T-helper 1 cell treated with Interleukin-12 subunit alpha and Interleukin-12 subunit beta and Interleukin-4 antibody, amounts not matched to agents 30 ng/mL and 1 ng/mL, for 36 hours (primary cell): ENCODE data around the gene TAAR9. TPM values are rescaled to one million over a fixed set of nuclear protein-coding genes. Genes with fewer than 3 reads are reported as not detected.

Experiments used
- intact Hi-C: fragments of 100-400 bp; cut with micrococcal nuclease; formaldehyde crosslinking; loops from one replicate; pipeline ENCODE4 v1.15.1; 2024
- total RNA-seq: library from RNA; stranded (reverse); gene quantifications from 2 replicates; pipeline ENCODE4 v1.2.3, GENCODE V29; 2022

Gene TAAR9
- total RNA-seq, 1 donor from 2014 or later: not detected

DNA sequence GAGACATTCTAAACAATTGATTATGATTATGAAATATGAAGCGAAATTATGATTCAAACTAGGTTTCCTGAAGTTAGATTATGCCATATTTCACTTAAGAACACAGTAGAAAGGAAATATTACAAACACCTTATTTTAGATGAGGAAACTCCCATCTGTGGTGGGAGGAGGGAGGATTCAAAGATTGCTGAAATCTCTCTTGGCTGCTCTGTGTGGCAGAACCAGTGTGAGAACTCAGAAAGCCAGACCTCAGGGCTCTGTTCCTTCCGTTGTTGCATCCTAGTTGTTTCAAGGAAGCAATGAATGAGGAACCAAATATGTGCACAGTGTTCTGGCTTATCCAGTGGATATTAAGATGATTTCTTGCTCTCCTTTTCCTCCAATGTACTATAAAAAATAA is 49.3 kb downstream of the TAAR9 start:
- intact Hi-C loops: no loop called here

Other genes with a start within 250 kb of the TAAR9 start
- 0.10 and 0.39 TPM in 2 replicates for gene MOXD1, start 136.8 kb upstream of the TAAR9 start, total RNA-seq
- 24.3 and 24.7 TPM in 2 replicates for gene STX7, start 25.2 kb upstream of the TAAR9 start, total RNA-seq
- not detected in 2 replicates for gene TAAR8, start 14.4 kb downstream of the TAAR9 start, total RNA-seq
- gene TAAR6, start 32.0 kb downstream of the TAAR9 start, total RNA-seq: not detected in 2 replicates
- not detected in 2 replicates for gene TAAR5, start 51.5 kb downstream of the TAAR9 start, total RNA-seq
- not detected in 2 replicates for gene TAAR2, start 86.0 kb downstream of the TAAR9 start, total RNA-seq
- not detected in 2 replicates for gene TAAR1, start 120.9 kb downstream of the TAAR9 start, total RNA-seq
- gene VNN1, start 175.8 kb downstream of the TAAR9 start, total RNA-seq: not detected in 2 replicates
- gene VNN2, start 219.6 kb downstream of the TAAR9 start, total RNA-seq: 4.9 and 5.6 TPM in 2 replicates